GM12878 (cell line): ENCODE results near the gene MAP4K2. TPM values are rescaled to one million over a fixed set of nuclear protein-coding genes. Genes with fewer than 3 reads are reported as not detected.

ENCODE experiments used
- ATAC-seq: fragments of 200-7000 bp; cut with Tn5 transposase; 3 replicates; pipeline ENCODE4 v1.9.1; 2020; ENCODE audit warnings: mild to moderate bottlenecking, moderate library complexity
- BruUV-seq: library from RNA; stranded (reverse); fragments of 400-500 nt; replicated peaks from 2 replicates; lab custom pipeline; 2021; lab: Mats Ljungman, UMichigan
- CTCF ChIA-PET: fragments of 300-600 bp; sonication (Branson Sonifier 250); formaldehyde crosslinking; extraction: SDS; loops from one replicate; lab custom pipeline; 2021; ENCODE audit warnings: inconsistent platforms; lab: Yijun Ruan, JAX
- POLR2A ChIA-PET: fragments of 350-600 bp; formaldehyde crosslinking; extraction: SDS; loops from one replicate; lab custom pipeline; 2021; ENCODE audit warnings: inconsistent platforms; lab: Charles Lee
- RAD21 ChIA-PET: fragments of 300-600 bp; sonication (Branson Sonifier 250); formaldehyde crosslinking; loops from one replicate; lab custom pipeline; 2023; ENCODE audit warnings: antibody characterized with exemption; ENCODE audit not compliant: unreplicated experiment; lab: Charles Lee
- SMC1A ChIA-PET: fragments of 300-600 bp; sonication (Branson Sonifier 250); formaldehyde crosslinking; loops from one replicate; lab custom pipeline; 2023; ENCODE audit not compliant: unreplicated experiment, uncharacterized antibody; lab: Charles Lee
- DNase-seq: peaks from one replicate; pipeline ENCODE4 v3.0.0-alpha.2; 2011; ENCODE audit warnings: low read depth, low spot score
- FAIRE-seq: peaks from 3 replicates; lab custom pipeline; 2011; peaks lifted over from hg19 to GRCh38; lab: Jason Lieb, UNC
- H2AFZ ChIP-seq: 2 replicates; pipeline ENCODE4 v1.6.0; 2011; ENCODE audit warnings: low read depth, low read length, control low read depth; ENCODE audit not compliant: control insufficient read depth
- H3K27ac ChIP-seq: 2 replicates; pipeline ENCODE4 v1.5.1; 2011; ENCODE audit warnings: control low read depth; ENCODE audit not compliant: control insufficient read depth, insufficient read depth
- H3K27me3 ChIP-seq, 2 experiments: replicated peaks in 1 of 2; 2 replicates each; pipeline versions ENCODE4 v1.6.0 to v1.6.1; 2011; ENCODE audit warnings: low read length in 1 of 2; ENCODE audit not compliant: control insufficient read depth in 2 of 2, insufficient read depth in 2 of 2
- H3K36me3 ChIP-seq, 2 experiments: 2 replicates each; pipeline ENCODE4 v1.5.1; 2011; ENCODE audit warnings: low read length in 1 of 2; ENCODE audit not compliant: control insufficient read depth in 2 of 2, insufficient read depth in 2 of 2
- H3K4me1 ChIP-seq: 2 replicates; pipeline ENCODE4 v1.6.1; 2011; ENCODE audit warnings: mild to moderate bottlenecking, low read length, moderate library complexity, mixed read lengths; ENCODE audit not compliant: control insufficient read depth, insufficient read depth
- H3K4me2 ChIP-seq: 2 replicates; pipeline ENCODE4 v1.6.0; 2011; ENCODE audit warnings: control low read depth; ENCODE audit not compliant: control insufficient read depth, insufficient read depth
- H3K4me3 ChIP-seq: fragments of 200-600 bp; sonication (generic); 2 replicates; pipeline ENCODE4 v1.5.1; 2016
- H3K79me2 ChIP-seq: 2 replicates; pipeline ENCODE4 v1.6.0; 2011; ENCODE audit warnings: low read length; ENCODE audit not compliant: control insufficient read depth, insufficient read depth
- H3K9ac ChIP-seq: 2 replicates; pipeline ENCODE4 v1.8.0; 2011; ENCODE audit warnings: low read length, control low read depth, mixed read lengths; ENCODE audit not compliant: control insufficient read depth, insufficient read depth
- H3K9me3 ChIP-seq: replicated peaks from 3 replicates; pipeline ENCODE4 v1.5.1; 2011; ENCODE audit warnings: mild to moderate bottlenecking, low read length; ENCODE audit not compliant: control insufficient read depth, insufficient read depth
- H4K20me1 ChIP-seq: 2 replicates; pipeline ENCODE4 v1.6.0; 2011; ENCODE audit not compliant: control insufficient read depth, insufficient read depth
- FOXK2 ChIP-seq: fragments of 450-650 bp; IDR thresholded peaks from 2 replicates; pipeline ENCODE4 v1.6.1; 2017; ENCODE audit warnings: mild to moderate bottlenecking, moderate library complexity
- HDGF ChIP-seq: fragments of 450-650 bp; IDR thresholded peaks from 2 replicates; pipeline ENCODE4 v1.6.1; 2016; ENCODE audit warnings: antibody characterized with exemption
- MEF2A ChIP-seq: IDR thresholded peaks from 2 replicates; pipeline ENCODE4 v1.6.1; 2011; ENCODE audit warnings: low read depth, mild to moderate bottlenecking, low read length, moderate library complexity; ENCODE audit not compliant: insufficient read depth
- MTA3 ChIP-seq: IDR thresholded peaks from 2 replicates; pipeline ENCODE4 v1.6.1; 2012; ENCODE audit warnings: low read length, inconsistent platforms, borderline replicate concordance
- NFYA ChIP-seq: IDR thresholded peaks from 2 replicates; pipeline ENCODE4 v1.6.1; 2011; ENCODE audit warnings: low read depth, mild to moderate bottlenecking, low read length, improper control_type of control experiment, borderline replicate concordance
- PAX5 ChIP-seq: IDR thresholded peaks from 2 replicates; pipeline ENCODE4 v1.6.1; 2011; ENCODE audit warnings: low read depth, low read length, borderline replicate concordance
- RFX5 ChIP-seq: IDR thresholded peaks from 2 replicates; pipeline ENCODE4 v1.6.1; 2011; ENCODE audit warnings: low read depth, low read length, improper control_type of control experiment
- WGBS: methylation state at CpG from one replicate; pipeline ENCODE4 v1.1.6; 2016; ENCODE audit warnings: low lambda C conversion rate; ENCODE audit not compliant: insufficient replicate concordance, insufficient coverage; ENCODE audit errors: missing lambda C conversion rate; 5-methylcytosine and 5-hydroxymethylcytosine counted together
- in situ Hi-C: fragments of 300-500 bp; cut with MboI; formaldehyde crosslinking; loops from 9 replicates; pipeline ENCODE4 v1.14.3; 2018; ENCODE audit warnings: mixed read lengths
- intact Hi-C: fragments of 100-400 bp; cut with micrococcal nuclease; formaldehyde crosslinking; loops from one replicate; pipeline ENCODE4 v1.14.2; 2022; ENCODE audit not compliant: unreplicated experiment
- polyA plus RNA-seq, 11 experiments: library from polyadenylated mRNA; depleted of rRNA in 4 of 11; unstranded in 6 of 11; stranded (reverse) in 5 of 11; fragments of >200 nt; fragmentation: Nextera tagmentation in 4 of 11; fragmentation: Illumina TruSeq in 1 of 11; extraction: Ambion mirVana in 4 of 11; extraction: Trizol in 1 of 11; gene quantifications; 1 replicate in 1 of 11; 2 replicates in 10 of 11; pipeline versions ENCODE4 v1.2.1 to v1.2.3, GENCODE V29; 2011 to 2016; ENCODE audit warnings: inconsistent platforms in 2 of 11, missing spikeins in 2 of 11, low read depth in 1 of 11
- total RNA-seq, 4 experiments: library from RNA; depleted of rRNA in 3 of 4; stranded (reverse); fragments of >200 nt in 3 of 4; fragmentation: Illumina TruSeq in 1 of 4; extraction: Trizol in 1 of 4; gene quantifications; 2 replicates each; pipeline versions ENCODE4 v1.2.1 to v1.2.3, GENCODE V29; 2013 to 2021
- TF ChIP-seq, protein P1 (sequence below): IDR thresholded peaks from 2 replicates; pipeline ENCODE4 v1.6.1; 2011; ENCODE audit warnings: low read depth, low read length, improper control_type of control experiment, borderline replicate concordance
- TF ChIP-seq, protein P2 (sequence below): fragments of 450-650 bp; formaldehyde crosslinking; IDR thresholded peaks from 2 replicates; pipeline ENCODE4 v1.4.0; 2020; ENCODE audit warnings: mild to moderate bottlenecking, moderate library complexity

The MAP4K2 gene
- total and polyA plus RNA-seq, 10 of the 15 experiments (the other 5 are each of a cell fraction or from before 2014, with no cell fraction given): 0.98 to 78.1 (median 48.9) TPM

DNA sequence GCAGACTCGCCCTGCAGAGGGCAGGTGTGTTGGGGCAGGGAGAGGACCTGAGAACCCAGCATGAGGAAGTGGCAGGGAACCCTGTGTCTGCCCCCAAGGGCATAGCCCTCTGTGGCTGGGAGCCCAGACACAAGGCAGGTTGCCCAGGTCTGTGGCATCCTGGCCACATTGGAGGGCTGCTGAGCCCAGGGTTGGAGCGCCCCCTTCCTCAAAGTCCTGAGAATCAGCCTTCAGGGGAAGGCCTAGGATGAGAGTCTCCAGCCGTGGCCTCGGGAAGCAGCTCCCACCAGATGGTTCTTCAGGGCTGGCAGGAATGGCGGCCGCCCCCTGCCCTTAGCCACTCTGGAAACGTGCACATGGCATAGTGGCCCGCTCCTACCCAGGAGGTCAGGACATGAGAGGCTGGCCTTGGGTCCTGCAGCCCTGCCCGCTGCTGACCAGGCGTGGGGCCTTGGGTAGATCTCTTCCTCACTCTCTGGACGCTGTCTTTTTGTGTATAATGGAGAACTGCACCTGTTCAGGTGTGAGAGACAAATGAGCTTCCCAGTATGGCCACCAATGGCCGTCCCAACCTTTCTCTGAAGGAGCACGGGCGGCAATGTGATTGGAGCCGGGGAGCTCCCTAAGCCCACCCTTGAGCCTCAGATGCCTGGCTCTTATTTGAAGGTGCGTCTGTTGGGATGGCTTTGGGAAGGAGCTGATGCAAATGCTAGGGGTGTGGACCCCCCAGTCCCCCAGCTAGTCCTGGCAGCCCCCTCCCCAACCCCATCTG lies 46.0 kb upstream of the MAP4K2 start (continued):
- TF ChIP-seq, protein P1, sequence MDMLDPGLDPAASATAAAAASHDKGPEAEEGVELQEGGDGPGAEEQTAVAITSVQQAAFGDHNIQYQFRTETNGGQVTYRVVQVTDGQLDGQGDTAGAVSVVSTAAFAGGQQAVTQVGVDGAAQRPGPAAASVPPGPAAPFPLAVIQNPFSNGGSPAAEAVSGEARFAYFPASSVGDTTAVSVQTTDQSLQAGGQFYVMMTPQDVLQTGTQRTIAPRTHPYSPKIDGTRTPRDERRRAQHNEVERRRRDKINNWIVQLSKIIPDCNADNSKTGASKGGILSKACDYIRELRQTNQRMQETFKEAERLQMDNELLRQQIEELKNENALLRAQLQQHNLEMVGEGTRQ: no peak
- TF ChIP-seq RFX5 (no peak), MTA3 (no peak), PAX5 (no peak), HDGF (no peak), FOXK2 (no peak), NFYA (no peak), MEF2A (no peak)

GRCh38 chr11:64848214-64848825 lies 45.3 kb upstream of the MAP4K2 start:
- TF ChIP-seq, protein P2, sequence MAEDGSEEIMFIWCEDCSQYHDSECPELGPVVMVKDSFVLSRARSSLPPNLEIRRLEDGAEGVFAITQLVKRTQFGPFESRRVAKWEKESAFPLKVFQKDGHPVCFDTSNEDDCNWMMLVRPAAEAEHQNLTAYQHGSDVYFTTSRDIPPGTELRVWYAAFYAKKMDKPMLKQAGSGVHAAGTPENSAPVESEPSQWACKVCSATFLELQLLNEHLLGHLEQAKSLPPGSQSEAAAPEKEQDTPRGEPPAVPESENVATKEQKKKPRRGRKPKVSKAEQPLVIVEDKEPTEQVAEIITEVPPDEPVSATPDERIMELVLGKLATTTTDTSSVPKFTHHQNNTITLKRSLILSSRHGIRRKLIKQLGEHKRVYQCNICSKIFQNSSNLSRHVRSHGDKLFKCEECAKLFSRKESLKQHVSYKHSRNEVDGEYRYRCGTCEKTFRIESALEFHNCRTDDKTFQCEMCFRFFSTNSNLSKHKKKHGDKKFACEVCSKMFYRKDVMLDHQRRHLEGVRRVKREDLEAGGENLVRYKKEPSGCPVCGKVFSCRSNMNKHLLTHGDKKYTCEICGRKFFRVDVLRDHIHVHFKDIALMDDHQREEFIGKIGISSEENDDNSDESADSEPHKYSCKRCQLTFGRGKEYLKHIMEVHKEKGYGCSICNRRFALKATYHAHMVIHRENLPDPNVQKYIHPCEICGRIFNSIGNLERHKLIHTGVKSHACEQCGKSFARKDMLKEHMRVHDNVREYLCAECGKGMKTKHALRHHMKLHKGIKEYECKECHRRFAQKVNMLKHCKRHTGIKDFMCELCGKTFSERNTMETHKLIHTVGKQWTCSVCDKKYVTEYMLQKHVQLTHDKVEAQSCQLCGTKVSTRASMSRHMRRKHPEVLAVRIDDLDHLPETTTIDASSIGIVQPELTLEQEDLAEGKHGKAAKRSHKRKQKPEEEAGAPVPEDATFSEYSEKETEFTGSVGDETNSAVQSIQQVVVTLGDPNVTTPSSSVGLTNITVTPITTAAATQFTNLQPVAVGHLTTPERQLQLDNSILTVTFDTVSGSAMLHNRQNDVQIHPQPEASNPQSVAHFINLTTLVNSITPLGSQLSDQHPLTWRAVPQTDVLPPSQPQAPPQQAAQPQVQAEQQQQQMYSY (CRISPR knock-in tag): no peak
- 0 out of 2 replicates have a peak, but pooled peaks have one; percentile 4 for TF ChIP-seq PAX5
- H4K20me1 ChIP-seq: no peaks in the 10 kb centered on the region
- no peak overlapping the region for H3K4me2 ChIP-seq
- intact Hi-C loops: loop anchor here (10.0 kb wide), 1 partner anchor 406 kb away; no protein-coding TSS in a partner anchor
- no peaks in the 10 kb centered on the region for H3K27me3 ChIP-seq
- H3K27ac ChIP-seq: peak overlapping the region; percentile 24; the same call in 1 of the 2 replicates
- peaks cover 3% of the 10 kb centered on the region for H3K79me2 ChIP-seq
- no peak overlapping the region for H3K4me3 ChIP-seq
- FAIRE-seq (peak; percentile 23), DNase-seq (no peak), ATAC-seq (no peak)
- H2AFZ ChIP-seq: peak overlapping the region; percentile 10; the same call in 1 of the 2 replicates
- WGBS: 28% methylated on average over 6 of the region's 6 CpGs
- no peak overlapping the region for H3K9ac ChIP-seq
- peaks cover 66% of the 10 kb centered on the region for H3K4me1 ChIP-seq
- H3K9me3 ChIP-seq: no peaks in the 10 kb centered on the region
- peaks cover 0 to 9% of the 10 kb centered on the region in 2 experiments; a peak in 3 of 4 replicates for H3K36me3 ChIP-seq
- CTCF ChIA-PET: interaction anchor here (0.6 to 28.8 kb wide), 47 partner anchors 10 to 633 kb away, joined by 3 to 1208 read pairs (median 4); partner anchors contain the start of genes ARL2, BATF2, CAPN1 and CDC42EP2
- no TSS peak for BruUV-seq
- SMC1A ChIA-PET: interaction anchor here (0.7 to 12.7 kb wide), 31 partner anchors 15 to 484 kb away, joined by 3 to 306 read pairs (median 6); partner anchors contain the start of genes ARL2, ATG2A, BATF2 and CDC42EP2
- RAD21 ChIA-PET: interaction anchor here (0.7 to 12.9 kb wide), 39 partner anchors 12 to 481 kb away, joined by 3 to 316 read pairs (median 4); partner anchors contain the start of genes ARL2, BATF2, CAPN1 and CDC42EP2
- POLR2A ChIA-PET: interaction anchor here (0.6 to 24.3 kb wide), 14 partner anchors 16 to 319 kb away, joined by 3 to 620 read pairs (median 3); partner anchors contain the start of genes EHD1, FAU, MRPL49 and PPP2R5B
- in situ Hi-C loops: loop anchor here (5.0 kb wide), 1 partner anchor 44 kb away; no protein-coding TSS in a partner anchor
